Neutrophil (primary cell): ENCODE results near the gene HTRA2.
A peak's percentile ranks its signal among the peaks of the same experiment; 100 is the strongest.

Experiments used
- H3K27ac ChIP-seq: fragments of 200-600 bp; sonication (generic); 2 replicates; pipeline ENCODE4 v1.5.1; 2016; ENCODE audit warnings: mild to moderate bottlenecking, moderate library complexity
- H3K27me3 ChIP-seq: fragments of 200-600 bp; sonication (generic); 2 replicates; pipeline ENCODE4 v1.6.0; 2016; ENCODE audit warnings: mild to moderate bottlenecking
- H3K36me3 ChIP-seq: fragments of 200-600 bp; sonication (generic); 2 replicates; pipeline ENCODE4 v1.5.1; 2017
- H3K4me1 ChIP-seq, 2 experiments: fragments of 200-600 bp in 1 of 2; sonication (generic) in 1 of 2; 1 replicate in 1 of 2; 2 replicates in 1 of 2; pipeline versions ENCODE4 v1.5.1 to v1.6.1; 2013 to 2016; ENCODE audit warnings: low read depth in 1 of 2, low read length in 1 of 2, mild to moderate bottlenecking in 1 of 2, moderate library complexity in 1 of 2; ENCODE audit not compliant: control insufficient read depth in 1 of 2, insufficient read depth in 1 of 2
- H3K4me3 ChIP-seq, 2 experiments: fragments of 200-600 bp in 1 of 2; sonication (generic) in 1 of 2; 1 replicate in 1 of 2; 2 replicates in 1 of 2; pipeline ENCODE4 v1.5.1; 2013 to 2016; ENCODE audit warnings: low read depth in 1 of 2, low read length in 1 of 2, mild to moderate bottlenecking in 1 of 2, moderate library complexity in 1 of 2
- H3K9me3 ChIP-seq: fragments of 200-600 bp; sonication (generic); 2 replicates; pipeline ENCODE4 v1.5.1; 2016
- CTCF ChIP-seq: fragments of 200-600 bp; sonication (generic); IDR thresholded peaks from 2 replicates; pipeline ENCODE4 v1.5.1; 2016; ENCODE audit warnings: antibody characterized with exemption

HTRA2 gene

GRCh38 chr2:74499940-74500577 lies 29.7 kb upstream of the HTRA2 start:
- no peak overlapping the region for H3K4me3 ChIP-seq
- peaks cover 42 to 43% of the 10 kb centered on the region in 2 experiments for H3K4me1 ChIP-seq
- no peak overlapping the region for H3K27ac ChIP-seq
- TF ChIP-seq CTCF = no peak
- no peaks in the 10 kb centered on the region for H3K9me3 ChIP-seq
- H3K27me3 ChIP-seq = peaks cover 93% of the 10 kb centered on the region
- peaks cover 3% of the 10 kb centered on the region for H3K36me3 ChIP-seq

GRCh38 chr2:74500578-74500946 lies 29.2 kb upstream of the HTRA2 start:
- Histone ChIP-seq H3K27me3 (peaks cover 98% of the 10 kb centered on the region), H3K4me1 (peaks cover 42 to 45% of the 10 kb centered on the region in 2 experiments), H3K9me3 (no peaks in the 10 kb centered on the region), H3K27ac (no peak overlapping the region), H3K36me3 (peaks cover 8% of the 10 kb centered on the region), H3K4me3 (no peak overlapping the region)
- TF ChIP-seq CTCF = no peak

- Histone ChIP-seq H3K4me3 (no peak overlapping the region), H3K36me3 (peaks cover 13% of the 10 kb centered on the region), H3K27me3 (peaks cover 91% of the 10 kb centered on the region), H3K4me1 (peaks cover 48 to 54% of the 10 kb centered on the region in 2 experiments), H3K9me3 (no peaks in the 10 kb centered on the region), H3K27ac (no peak overlapping the region)
- TF ChIP-seq CTCF = no peak
Measured at GRCh38 chr2:74501335-74502071, 28.2 kb upstream of the HTRA2 start.

- H3K36me3 ChIP-seq = peaks cover 13% of the 10 kb centered on the region
- no peaks in the 10 kb centered on the region for H3K9me3 ChIP-seq
- H3K27me3 ChIP-seq = peaks cover 84% of the 10 kb centered on the region
- peak overlapping the region; percentile 54 to 62 for H3K4me3 ChIP-seq
- H3K27ac ChIP-seq = no peak overlapping the region
- H3K4me1 ChIP-seq = peaks cover 54 to 60% of the 10 kb centered on the region in 2 experiments
- no peak for TF ChIP-seq CTCF
Measured at GRCh38 chr2:74502147-74502719, 27.5 kb upstream of the HTRA2 start.

GRCh38 chr2:74502720-74503505 lies 26.8 kb upstream of the HTRA2 start:
- H3K36me3 ChIP-seq = peaks cover 13% of the 10 kb centered on the region
- H3K9me3 ChIP-seq = no peaks in the 10 kb centered on the region
- TF ChIP-seq CTCF = no peak
- H3K27me3 ChIP-seq = peaks cover 77% of the 10 kb centered on the region
- H3K27ac ChIP-seq = no peak overlapping the region
- H3K4me1 ChIP-seq = peaks cover 52 to 58% of the 10 kb centered on the region in 2 experiments
- H3K4me3 ChIP-seq = peak overlapping the region; percentile 54 to 62
